NCI-H1417 (cell line): ENCODE results near the gene DUSP10.

ENCODE experiments used
- DNase-seq, 3 experiments: peaks; one replicate each; lab custom pipeline; 2025; lab: John Stamatoyannopoulos, UW

The DUSP10 gene

GRCh38 chr1:221712776-221713431, 29.0 kb downstream of the DUSP10 start:
- DNase-seq: no peak

GRCh38 chr1:221712198-221712684, 29.6 kb downstream of the DUSP10 start:
- no peak for DNase-seq

- no peak for DNase-seq
These were observed 30.2 kb downstream of the DUSP10 start for GRCh38 chr1:221711656-221712055.

- no peak for DNase-seq
These were observed 30.8 kb downstream of the DUSP10 start for GRCh38 chr1:221711063-221711577.

- DNase-seq: no peak
These were observed 32.0 kb downstream of the DUSP10 start for GRCh38 chr1:221709854-221710253.

- DNase-seq: peak; percentile 8 to 95 (median 73)
These were observed 32.9 kb downstream of the DUSP10 start for GRCh38 chr1:221708987-221709386.

- DNase-seq: peak in 2 of 3 experiments; percentile 6 to 33
These were observed 33.8 kb downstream of the DUSP10 start for GRCh38 chr1:221708076-221708571.

- DNase-seq: no peak
These were observed 34.9 kb downstream of the DUSP10 start for GRCh38 chr1:221706876-221707582.

GRCh38 chr1:221706191-221706590, 35.7 kb downstream of the DUSP10 start:
- DNase-seq: no peak

GRCh38 chr1:221704306-221704705, 37.6 kb downstream of the DUSP10 start:
- no peak for DNase-seq

- no peak for DNase-seq
These were observed 40.2 kb downstream of the DUSP10 start for GRCh38 chr1:221701570-221702186.

GRCh38 chr1:221700948-221701347, 40.9 kb downstream of the DUSP10 start:
- no peak for DNase-seq

GRCh38 chr1:221700536-221700935, 41.4 kb downstream of the DUSP10 start:
- DNase-seq: no peak

- no peak for DNase-seq
These were observed 41.8 kb downstream of the DUSP10 start for GRCh38 chr1:221699978-221700519.

GRCh38 chr1:221699577-221699976, 42.3 kb downstream of the DUSP10 start:
- DNase-seq: no peak

GRCh38 chr1:221698579-221699349, 43.1 kb downstream of the DUSP10 start:
- no peak for DNase-seq

- DNase-seq: no peak
These were observed 43.9 kb downstream of the DUSP10 start for GRCh38 chr1:221697923-221698425.

- DNase-seq: no peak
These were observed 45.0 kb downstream of the DUSP10 start for GRCh38 chr1:221696718-221697461.

- DNase-seq: no peak
These were observed 45.9 kb downstream of the DUSP10 start for GRCh38 chr1:221696027-221696426.

GRCh38 chr1:221695301-221695700, 46.6 kb downstream of the DUSP10 start:
- DNase-seq: no peak

GRCh38 chr1:221694109-221694508, 47.8 kb downstream of the DUSP10 start:
- no peak for DNase-seq
